ENCODE measurements around the gene FAIM2.
"Not testable (repeated sequence)": the region's sequence is repeated elsewhere in the genome, so short reads cannot be mapped to it uniquely, and the experiment has no call there.

FAIM2 gene

DNA sequence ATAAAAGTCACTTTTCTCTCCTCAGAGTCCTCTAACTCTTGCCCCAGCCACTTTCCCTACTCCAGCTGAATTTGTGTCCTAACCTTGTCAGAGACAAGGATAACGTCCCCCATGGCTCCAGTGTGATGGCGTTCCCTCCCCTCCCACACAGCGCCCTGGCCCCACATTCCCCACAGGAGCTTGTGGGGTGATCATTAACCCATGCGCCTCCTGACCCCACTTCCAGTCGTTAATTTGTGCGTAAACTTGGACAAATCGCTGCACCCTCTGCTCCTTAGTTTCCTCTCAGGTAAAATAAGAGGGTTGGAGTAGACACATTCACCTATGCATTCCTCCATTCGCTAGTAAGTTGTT lies 37.9 kb downstream of the FAIM2 start:
- no peak for TF ChIP-seq TOX (CRISPR knock-in tag; IDR thresholded peaks at IDR 0.05; ENCODE audit: borderline replicate concordance)
- no peak for ATAC-seq

DNA sequence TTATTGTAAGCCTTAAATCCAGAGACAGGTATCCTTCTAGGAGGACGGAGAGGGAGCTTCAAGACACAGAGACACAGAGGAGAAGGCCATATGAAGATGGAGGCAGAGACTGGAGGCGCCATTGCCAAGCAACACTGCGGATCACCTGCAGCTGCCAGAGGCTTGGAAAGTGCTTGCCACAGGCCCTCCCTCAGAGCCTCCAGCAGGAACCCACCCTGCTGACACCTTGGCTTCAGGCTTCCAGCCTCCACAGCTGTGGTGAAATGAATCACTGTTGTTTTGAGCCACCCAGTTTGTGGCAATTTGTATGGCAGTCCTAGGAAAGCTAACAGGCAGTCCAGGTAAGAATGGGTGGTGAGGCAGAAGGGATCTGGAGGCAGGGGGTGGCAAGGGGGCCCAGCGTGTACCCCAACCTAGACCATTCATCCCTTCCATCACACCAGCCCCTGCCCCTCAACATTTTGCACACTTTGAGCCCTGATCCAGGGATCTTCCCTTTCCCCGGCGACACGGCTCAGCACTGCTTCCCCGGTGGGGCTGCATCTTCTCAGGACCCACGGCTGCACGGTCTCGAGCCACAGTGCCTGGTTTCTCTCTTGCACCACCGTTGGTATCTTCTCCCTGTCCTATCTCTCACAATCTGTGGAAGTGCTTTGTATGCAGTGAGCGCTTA lies 38.5 kb downstream of the FAIM2 start:
- TF ChIP-seq ZFP3 (CRISPR knock-in tag; IDR thresholded peaks at IDR 0.05): no peak
- no peak for TF ChIP-seq ZC3H10 (CRISPR knock-in tag; IDR thresholded peaks at IDR 0.05)
- no peak for TF ChIP-seq BACH2 (CRISPR knock-in tag; IDR thresholded peaks at IDR 0.05; ENCODE audit: borderline replicate concordance)
- TF ChIP-seq ZFP30 (CRISPR knock-in tag; IDR thresholded peaks at IDR 0.05): no peak
- TF ChIP-seq, protein P1, sequence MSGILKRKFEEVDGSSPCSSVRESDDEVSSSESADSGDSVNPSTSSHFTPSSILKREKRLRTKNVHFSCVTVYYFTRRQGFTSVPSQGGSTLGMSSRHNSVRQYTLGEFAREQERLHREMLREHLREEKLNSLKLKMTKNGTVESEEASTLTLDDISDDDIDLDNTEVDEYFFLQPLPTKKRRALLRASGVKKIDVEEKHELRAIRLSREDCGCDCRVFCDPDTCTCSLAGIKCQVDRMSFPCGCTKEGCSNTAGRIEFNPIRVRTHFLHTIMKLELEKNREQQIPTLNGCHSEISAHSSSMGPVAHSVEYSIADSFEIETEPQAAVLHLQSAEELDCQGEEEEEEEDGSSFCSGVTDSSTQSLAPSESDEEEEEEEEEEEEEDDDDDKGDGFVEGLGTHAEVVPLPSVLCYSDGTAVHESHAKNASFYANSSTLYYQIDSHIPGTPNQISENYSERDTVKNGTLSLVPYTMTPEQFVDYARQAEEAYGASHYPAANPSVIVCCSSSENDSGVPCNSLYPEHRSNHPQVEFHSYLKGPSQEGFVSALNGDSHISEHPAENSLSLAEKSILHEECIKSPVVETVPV (CRISPR knock-in tag; IDR thresholded peaks at IDR 0.05): no peak
- TF ChIP-seq ISL1 (CRISPR knock-in tag; IDR thresholded peaks at IDR 0.05): no peak
- ATAC-seq: no peak

DNA sequence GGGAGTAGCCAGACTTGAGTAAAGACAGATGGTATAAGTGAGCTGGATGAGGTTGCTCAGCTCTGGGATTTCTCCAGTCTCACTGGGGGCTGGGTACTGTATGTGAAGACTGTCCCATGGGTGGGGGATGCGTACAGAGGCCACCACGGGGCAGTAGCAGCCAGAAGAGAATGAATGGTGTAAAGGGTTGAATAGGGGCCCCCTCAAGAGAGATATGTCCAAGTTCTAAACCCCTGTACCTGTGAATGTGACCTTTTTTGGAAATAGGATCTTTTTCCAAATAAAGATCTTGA lies 39.0 kb downstream of the FAIM2 start:
- no peak for ATAC-seq

DNA sequence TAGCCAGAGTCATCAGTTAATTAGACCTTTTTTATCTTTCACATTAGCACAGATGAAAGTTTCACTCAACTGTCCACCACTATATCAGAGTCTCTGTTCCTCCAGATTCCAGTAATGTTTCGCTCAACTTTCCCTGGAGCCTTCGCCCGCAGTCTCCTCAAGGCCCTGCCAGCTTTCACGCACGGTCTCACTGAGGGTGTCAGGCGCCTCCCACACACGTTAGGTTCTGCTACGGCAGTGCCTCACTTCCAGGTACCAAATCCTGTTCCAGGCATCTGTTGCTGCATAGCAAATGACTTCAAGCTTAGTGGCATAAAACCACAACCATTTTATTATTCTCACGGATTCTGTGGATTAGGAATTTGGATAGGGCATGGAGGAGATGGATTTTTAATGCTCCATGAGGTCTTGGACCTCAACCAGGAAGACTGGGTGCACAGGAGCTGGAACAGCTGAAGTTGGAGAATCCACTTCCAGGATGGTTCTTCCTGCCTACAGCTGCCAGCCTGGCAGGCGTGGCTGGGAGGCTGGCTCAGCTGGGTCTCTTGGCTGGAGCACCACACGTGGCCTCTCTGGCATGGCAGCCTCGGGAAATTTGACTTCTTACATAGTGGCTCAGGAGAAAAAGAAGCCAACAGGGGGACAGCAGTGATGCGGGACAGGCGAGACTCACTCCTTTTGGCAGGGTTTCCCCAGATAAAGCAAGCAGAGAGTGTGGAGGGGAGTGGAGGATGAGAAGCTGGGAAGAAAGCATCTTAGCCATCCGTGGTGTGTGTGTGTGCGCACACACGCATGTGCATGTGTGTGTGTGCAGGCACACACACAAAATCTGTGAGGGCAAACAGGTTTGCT lies 39.5 kb downstream of the FAIM2 start:
- ATAC-seq: no peak

More for the DNA sequence above, 39.0 kb downstream of the FAIM2 start:
- TF ChIP-seq, protein P1 (CRISPR knock-in tag; IDR thresholded peaks at IDR 0.05): no peak
- TF ChIP-seq TCF4 (CRISPR knock-in tag; IDR thresholded peaks at IDR 0.05; ENCODE audit: borderline replicate concordance): no peak
- no peak for TF ChIP-seq SNAI2 (CRISPR knock-in tag; IDR thresholded peaks at IDR 0.05)
- TF ChIP-seq ZC3H10 (CRISPR knock-in tag; IDR thresholded peaks at IDR 0.05): no peak
- no peak for TF ChIP-seq BACH2 (CRISPR knock-in tag; IDR thresholded peaks at IDR 0.05; ENCODE audit: borderline replicate concordance)

DNA sequence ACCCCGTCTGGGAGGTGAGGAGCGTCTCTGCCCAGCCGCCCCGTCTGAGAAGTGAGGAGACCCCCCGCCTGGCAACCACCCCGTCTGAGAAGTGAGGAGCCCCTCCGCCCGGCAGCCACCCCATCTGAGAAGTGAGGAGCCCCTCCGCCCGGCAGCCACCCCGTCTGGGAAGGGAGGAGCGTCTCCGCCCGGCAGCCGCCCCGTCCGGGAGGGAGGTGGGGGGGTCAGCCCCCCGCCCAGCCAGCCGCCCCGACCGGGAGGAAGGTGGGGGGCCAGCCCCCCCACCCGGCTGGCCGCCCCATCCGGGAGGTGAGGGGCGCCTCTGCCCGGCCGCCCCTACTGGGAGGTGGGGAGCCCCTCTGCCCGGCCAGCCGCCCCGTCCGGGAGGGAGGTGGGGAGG lies 42.8 kb downstream of the FAIM2 start:
- not testable (repeated sequence) for ATAC-seq

More for the DNA sequence above, 39.5 kb downstream of the FAIM2 start:
- no peak for TF ChIP-seq ZC3H10 (CRISPR knock-in tag; IDR thresholded peaks at IDR 0.05)
- TF ChIP-seq, protein P2, sequence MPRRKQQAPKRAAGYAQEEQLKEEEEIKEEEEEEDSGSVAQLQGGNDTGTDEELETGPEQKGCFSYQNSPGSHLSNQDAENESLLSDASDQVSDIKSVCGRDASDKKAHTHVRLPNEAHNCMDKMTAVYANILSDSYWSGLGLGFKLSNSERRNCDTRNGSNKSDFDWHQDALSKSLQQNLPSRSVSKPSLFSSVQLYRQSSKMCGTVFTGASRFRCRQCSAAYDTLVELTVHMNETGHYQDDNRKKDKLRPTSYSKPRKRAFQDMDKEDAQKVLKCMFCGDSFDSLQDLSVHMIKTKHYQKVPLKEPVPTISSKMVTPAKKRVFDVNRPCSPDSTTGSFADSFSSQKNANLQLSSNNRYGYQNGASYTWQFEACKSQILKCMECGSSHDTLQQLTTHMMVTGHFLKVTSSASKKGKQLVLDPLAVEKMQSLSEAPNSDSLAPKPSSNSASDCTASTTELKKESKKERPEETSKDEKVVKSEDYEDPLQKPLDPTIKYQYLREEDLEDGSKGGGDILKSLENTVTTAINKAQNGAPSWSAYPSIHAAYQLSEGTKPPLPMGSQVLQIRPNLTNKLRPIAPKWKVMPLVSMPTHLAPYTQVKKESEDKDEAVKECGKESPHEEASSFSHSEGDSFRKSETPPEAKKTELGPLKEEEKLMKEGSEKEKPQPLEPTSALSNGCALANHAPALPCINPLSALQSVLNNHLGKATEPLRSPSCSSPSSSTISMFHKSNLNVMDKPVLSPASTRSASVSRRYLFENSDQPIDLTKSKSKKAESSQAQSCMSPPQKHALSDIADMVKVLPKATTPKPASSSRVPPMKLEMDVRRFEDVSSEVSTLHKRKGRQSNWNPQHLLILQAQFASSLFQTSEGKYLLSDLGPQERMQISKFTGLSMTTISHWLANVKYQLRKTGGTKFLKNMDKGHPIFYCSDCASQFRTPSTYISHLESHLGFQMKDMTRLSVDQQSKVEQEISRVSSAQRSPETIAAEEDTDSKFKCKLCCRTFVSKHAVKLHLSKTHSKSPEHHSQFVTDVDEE (CRISPR knock-in tag; IDR thresholded peaks at IDR 0.05): no peak
- TF ChIP-seq RARB (CRISPR knock-in tag; IDR thresholded peaks at IDR 0.05): no peak
- TF ChIP-seq TOX (CRISPR knock-in tag; IDR thresholded peaks at IDR 0.05; ENCODE audit: borderline replicate concordance): no peak
- TF ChIP-seq GLIS3 (CRISPR knock-in tag; IDR thresholded peaks at IDR 0.05): no peak
- no peak for TF ChIP-seq ZFP3 (CRISPR knock-in tag; IDR thresholded peaks at IDR 0.05)
- no peak for TF ChIP-seq CSDC2 (CRISPR knock-in tag; IDR thresholded peaks at IDR 0.05)
- TF ChIP-seq ARNTL (CRISPR knock-in tag; IDR thresholded peaks at IDR 0.05; ENCODE audit: borderline replicate concordance, low read depth): no peak
- TF ChIP-seq ZFP30 (CRISPR knock-in tag; IDR thresholded peaks at IDR 0.05): no peak
- TF ChIP-seq OSR1 (CRISPR knock-in tag; IDR thresholded peaks at IDR 0.05): no peak

DNA sequence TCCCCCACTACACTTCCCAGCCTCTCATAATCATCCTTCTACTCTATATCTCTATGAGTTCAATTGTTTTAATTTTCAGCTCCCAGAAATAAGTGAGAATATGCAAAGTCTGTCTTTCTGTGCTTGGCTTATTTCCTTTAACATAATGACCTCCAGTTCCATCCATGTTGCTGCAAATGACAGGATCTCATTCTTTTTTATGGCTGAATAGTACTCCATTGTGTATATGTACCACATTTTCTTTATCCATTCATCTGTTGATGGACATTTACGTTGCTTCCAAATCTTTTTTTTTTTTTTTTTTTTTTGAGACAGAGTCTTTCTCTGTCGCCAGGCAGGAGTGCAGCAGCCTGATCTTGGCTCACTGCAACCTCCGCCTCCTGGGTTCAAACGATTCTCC lies 47.8 kb downstream of the FAIM2 start:
- peak; percentile 82 for TF ChIP-seq ZNF8 (CRISPR knock-in tag; IDR thresholded peaks at IDR 0.05)
- not testable (repeated sequence) for ATAC-seq

DNA sequence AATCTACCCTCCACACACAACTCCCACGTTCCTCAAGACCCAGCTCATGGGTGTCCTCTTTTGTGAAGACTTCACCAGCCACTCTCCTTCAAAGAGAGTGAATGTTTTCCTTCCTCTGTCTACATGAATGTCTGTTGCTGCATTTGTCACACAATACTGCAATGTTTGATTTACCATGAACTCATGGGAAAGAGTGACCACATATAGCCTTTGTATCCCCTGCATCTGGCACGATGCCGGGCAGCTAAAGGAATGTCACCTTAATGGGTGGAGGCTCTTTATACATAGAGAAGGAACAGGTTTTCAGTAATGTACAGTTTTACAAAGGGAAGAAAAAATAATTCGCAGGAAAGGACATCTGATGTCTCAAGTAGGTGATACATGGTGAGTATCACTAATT lies 48.7 kb downstream of the FAIM2 start:
- no peak for ATAC-seq

More for the DNA sequence above, 48.7 kb downstream of the FAIM2 start:
- no peak for TF ChIP-seq TCF4 (CRISPR knock-in tag; IDR thresholded peaks at IDR 0.05; ENCODE audit: borderline replicate concordance)
